Endothelial cell of hepatic sinusoid (primary cell): ENCODE results near the gene KIAA1755.

ENCODE experiments used
- in situ Hi-C: cut with HindIII; loops from 2 replicates; pipeline ENCODE4 v1.10.0; 2017; ENCODE audit warnings: low sequenced_read_pairs

KIAA1755 gene

GRCh38 chr20:38210741-38211140 lies 49.8 kb downstream of the KIAA1755 start:
- in situ Hi-C loops: loop anchor here (25.0 kb wide), 1 partner anchor 648 kb away; no protein-coding TSS in a partner anchor

- in situ Hi-C loops: loop anchor here (25.0 kb wide), 1 partner anchor 648 kb away; no protein-coding TSS in a partner anchor
These were observed 50.7 kb downstream of the KIAA1755 start for GRCh38 chr20:38209736-38210405.

- in situ Hi-C loops: loop anchor here (25.0 kb wide), 1 partner anchor 647 kb away; no protein-coding TSS in a partner anchor
These were observed 51.4 kb downstream of the KIAA1755 start for GRCh38 chr20:38209054-38209675.

GRCh38 chr20:38208523-38208922 lies 52.0 kb downstream of the KIAA1755 start:
- in situ Hi-C loops: loop anchor here (25.0 kb wide), 1 partner anchor 646 kb away; no protein-coding TSS in a partner anchor

- in situ Hi-C loops: loop anchor here (25.0 kb wide), 1 partner anchor 646 kb away; no protein-coding TSS in a partner anchor
These were observed 52.4 kb downstream of the KIAA1755 start for GRCh38 chr20:38208088-38208487.

- in situ Hi-C loops: loop anchor here (25.0 kb wide), 1 partner anchor 645 kb away; no protein-coding TSS in a partner anchor
These were observed 52.9 kb downstream of the KIAA1755 start for GRCh38 chr20:38207621-38208020.

GRCh38 chr20:38205001-38205400 lies 55.5 kb downstream of the KIAA1755 start:
- in situ Hi-C loops: loop anchor here (25.0 kb wide), 1 partner anchor 643 kb away; no protein-coding TSS in a partner anchor

GRCh38 chr20:38203981-38204357 lies 56.6 kb downstream of the KIAA1755 start:
- in situ Hi-C loops: loop anchor here (25.0 kb wide), 1 partner anchor 642 kb away; no protein-coding TSS in a partner anchor

GRCh38 chr20:38203337-38203980 lies 57.1 kb downstream of the KIAA1755 start:
- in situ Hi-C loops: loop anchor here (25.0 kb wide), 1 partner anchor 641 kb away; no protein-coding TSS in a partner anchor

GRCh38 chr20:38202982-38203293 lies 57.6 kb downstream of the KIAA1755 start:
- in situ Hi-C loops: loop anchor here (25.0 kb wide), 1 partner anchor 641 kb away; no protein-coding TSS in a partner anchor

- in situ Hi-C loops: loop anchor here (25.0 kb wide), 1 partner anchor 640 kb away; no protein-coding TSS in a partner anchor
These were observed 58.2 kb downstream of the KIAA1755 start for GRCh38 chr20:38202153-38202981.

GRCh38 chr20:38201356-38201755 lies 59.2 kb downstream of the KIAA1755 start:
- in situ Hi-C loops: loop anchor here (25.0 kb wide), 1 partner anchor 639 kb away; no protein-coding TSS in a partner anchor

- in situ Hi-C loops: loop anchor here (25.0 kb wide), 1 partner anchor 638 kb away; no protein-coding TSS in a partner anchor
These were observed 59.9 kb downstream of the KIAA1755 start for GRCh38 chr20:38200646-38201045.

- in situ Hi-C loops: loop anchor here (25.0 kb wide), 1 partner anchor 637 kb away; no protein-coding TSS in a partner anchor
These were observed 60.8 kb downstream of the KIAA1755 start for GRCh38 chr20:38199501-38200390.

GRCh38 chr20:38198238-38198861 lies 62.2 kb downstream of the KIAA1755 start:
- in situ Hi-C loops: no loop called here

GRCh38 chr20:38197619-38198018 lies 62.9 kb downstream of the KIAA1755 start:
- in situ Hi-C loops: no loop called here

GRCh38 chr20:38197217-38197616 lies 63.3 kb downstream of the KIAA1755 start:
- in situ Hi-C loops: no loop called here

- in situ Hi-C loops: no loop called here
These were observed 63.9 kb downstream of the KIAA1755 start for GRCh38 chr20:38196592-38196991.

- in situ Hi-C loops: no loop called here
These were observed 64.5 kb downstream of the KIAA1755 start for GRCh38 chr20:38196076-38196475.
